ENCODE data around the gene ATXN1.

ATXN1 gene

GRCh38 chr6:16402581-16402900 is 358.7 kb downstream of the ATXN1 start:
- no peak for DNase-seq (ENCODE audit: low spot score)
- TF ChIP-seq, protein P1, sequence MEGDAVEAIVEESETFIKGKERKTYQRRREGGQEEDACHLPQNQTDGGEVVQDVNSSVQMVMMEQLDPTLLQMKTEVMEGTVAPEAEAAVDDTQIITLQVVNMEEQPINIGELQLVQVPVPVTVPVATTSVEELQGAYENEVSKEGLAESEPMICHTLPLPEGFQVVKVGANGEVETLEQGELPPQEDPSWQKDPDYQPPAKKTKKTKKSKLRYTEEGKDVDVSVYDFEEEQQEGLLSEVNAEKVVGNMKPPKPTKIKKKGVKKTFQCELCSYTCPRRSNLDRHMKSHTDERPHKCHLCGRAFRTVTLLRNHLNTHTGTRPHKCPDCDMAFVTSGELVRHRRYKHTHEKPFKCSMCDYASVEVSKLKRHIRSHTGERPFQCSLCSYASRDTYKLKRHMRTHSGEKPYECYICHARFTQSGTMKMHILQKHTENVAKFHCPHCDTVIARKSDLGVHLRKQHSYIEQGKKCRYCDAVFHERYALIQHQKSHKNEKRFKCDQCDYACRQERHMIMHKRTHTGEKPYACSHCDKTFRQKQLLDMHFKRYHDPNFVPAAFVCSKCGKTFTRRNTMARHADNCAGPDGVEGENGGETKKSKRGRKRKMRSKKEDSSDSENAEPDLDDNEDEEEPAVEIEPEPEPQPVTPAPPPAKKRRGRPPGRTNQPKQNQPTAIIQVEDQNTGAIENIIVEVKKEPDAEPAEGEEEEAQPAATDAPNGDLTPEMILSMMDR (IDR thresholded peaks at IDR 0.05; ENCODE audit: extremely low read depth, missing control alignments) = no peak

- TF ChIP-seq, protein P1 (IDR thresholded peaks at IDR 0.05; ENCODE audit: extremely low read depth, missing control alignments) = no peak
- DNase-seq (ENCODE audit: low spot score) = no peak
These were observed 361.0 kb downstream of the ATXN1 start for GRCh38 chr6:16400248-16400760.

GRCh38 chr6:16399695-16400094 is 361.6 kb downstream of the ATXN1 start:
- DNase-seq (ENCODE audit: low spot score) = no peak
- TF ChIP-seq, protein P1 (IDR thresholded peaks at IDR 0.05; ENCODE audit: extremely low read depth, missing control alignments) = no peak

DNA sequence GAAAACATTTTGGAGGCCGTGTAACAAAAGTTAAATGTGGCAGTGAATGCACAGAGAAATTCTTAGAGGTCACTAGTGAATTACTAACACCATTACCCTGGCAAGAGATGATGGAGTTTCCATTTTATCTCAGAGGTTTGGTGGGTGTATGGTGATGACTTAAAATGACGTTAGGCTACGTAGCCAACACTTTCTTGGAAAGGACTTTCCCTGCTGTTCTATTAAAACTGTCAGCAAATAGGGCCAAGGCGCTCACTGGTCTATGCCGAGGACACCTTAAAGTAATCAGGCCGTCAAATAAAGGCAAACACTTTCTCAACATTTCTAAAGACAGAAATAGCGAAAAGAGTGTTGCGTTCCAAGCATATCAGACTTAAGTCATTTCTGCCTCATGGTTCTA is 362.1 kb downstream of the ATXN1 start:
- no peak for DNase-seq (ENCODE audit: low spot score)

GRCh38 chr6:16398587-16398986 is 362.7 kb downstream of the ATXN1 start:
- DNase-seq (ENCODE audit: low spot score) = no peak
- TF ChIP-seq, protein P1 (IDR thresholded peaks at IDR 0.05; ENCODE audit: extremely low read depth, missing control alignments) = no peak

More for the DNA sequence above, 362.1 kb downstream of the ATXN1 start:
- TF ChIP-seq, protein P1 (IDR thresholded peaks at IDR 0.05; ENCODE audit: extremely low read depth, missing control alignments) = no peak

DNA sequence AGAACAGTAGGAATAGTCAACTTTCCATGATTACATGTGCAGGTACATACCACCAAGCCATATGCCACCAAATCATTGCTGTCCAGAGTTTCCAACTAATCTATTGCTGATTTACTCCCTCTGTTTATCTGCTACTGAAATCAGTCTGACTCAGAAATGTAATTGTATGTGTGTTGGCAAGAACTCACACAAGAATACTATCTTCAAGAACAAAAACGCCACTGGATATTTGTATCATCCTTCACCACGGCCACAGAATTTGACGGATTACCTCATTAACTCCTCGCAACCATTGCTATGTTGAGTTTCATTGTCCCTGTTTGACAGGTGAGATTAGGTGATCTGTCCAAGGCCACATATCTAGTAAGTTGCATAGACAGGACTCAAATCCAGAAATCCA is 363.6 kb downstream of the ATXN1 start:
- no peak for DNase-seq (ENCODE audit: low spot score)
- TF ChIP-seq, protein P1 (IDR thresholded peaks at IDR 0.05; ENCODE audit: extremely low read depth, missing control alignments) = no peak

- TF ChIP-seq, protein P1 (IDR thresholded peaks at IDR 0.05; ENCODE audit: extremely low read depth, missing control alignments) = no peak
- no peak for DNase-seq (ENCODE audit: low spot score)
These were observed 364.6 kb downstream of the ATXN1 start for GRCh38 chr6:16396497-16397319.
